Measurements from ENCODE around the gene BTN3A1. TPM values are rescaled to one million over a fixed set of nuclear protein-coding genes. Genes with fewer than 3 reads are reported as not detected.
"Not testable (repeated sequence)": the region's sequence is repeated elsewhere in the genome, so short reads cannot be mapped to it uniquely, and the experiment has no call there.

Gene BTN3A1
- total RNA-seq, 1 donor from 2014 or later, result 35.6 TPM

- DNase-seq (ENCODE audit: low spot score), result no peak
These were observed 12.2 kb downstream of the BTN3A1 start for GRCh38 chr6:26414281-26414680.

DNA sequence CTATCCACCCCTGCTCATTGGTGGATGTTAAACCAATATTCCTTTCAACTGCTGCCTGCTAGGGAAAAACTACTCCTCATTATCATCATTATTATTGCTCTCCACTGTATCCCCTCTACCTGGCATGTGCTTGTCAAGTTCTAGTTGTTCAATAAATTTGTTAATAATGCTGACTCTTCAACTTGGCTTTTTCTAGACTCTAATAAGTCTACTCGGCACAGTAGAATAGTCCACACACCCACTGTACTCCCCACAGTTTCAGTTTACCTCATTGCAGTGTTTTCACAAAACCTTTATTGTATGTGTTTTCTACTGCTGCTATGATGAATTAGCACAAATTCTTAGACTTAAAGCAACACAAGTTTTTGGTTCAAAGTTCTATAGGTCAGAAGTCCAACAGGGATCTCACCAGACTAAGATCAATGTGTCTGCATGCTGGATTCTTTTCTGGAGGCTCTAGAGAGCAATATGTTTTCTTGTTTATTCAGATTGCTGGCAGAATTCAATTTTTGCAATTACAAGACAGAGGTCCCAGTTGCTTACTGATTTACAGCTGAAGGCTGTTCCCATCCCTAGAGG lies 13.1 kb downstream of the BTN3A1 start:
- DNase-seq (ENCODE audit: low spot score), result no peak

DNA sequence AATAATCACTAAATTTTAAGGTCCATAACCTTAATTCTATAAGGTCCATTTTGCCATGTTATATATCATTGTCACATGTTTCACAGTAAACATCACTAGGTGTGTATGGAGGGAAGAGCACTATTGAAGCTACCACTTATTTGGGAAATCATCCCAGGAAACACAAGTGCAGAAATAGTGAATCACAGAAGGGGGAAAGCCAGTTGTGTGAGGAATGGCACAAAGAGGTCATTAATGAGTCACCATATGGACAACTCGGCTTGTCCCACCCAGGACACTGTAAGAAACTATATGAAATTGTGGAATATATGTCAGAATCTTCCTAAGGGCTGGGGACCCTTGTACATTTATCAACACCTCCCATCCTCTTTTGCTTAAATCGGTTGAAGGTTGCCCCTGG lies 13.7 kb downstream of the BTN3A1 start:
- DNase-seq (ENCODE audit: low spot score), result no peak

DNA sequence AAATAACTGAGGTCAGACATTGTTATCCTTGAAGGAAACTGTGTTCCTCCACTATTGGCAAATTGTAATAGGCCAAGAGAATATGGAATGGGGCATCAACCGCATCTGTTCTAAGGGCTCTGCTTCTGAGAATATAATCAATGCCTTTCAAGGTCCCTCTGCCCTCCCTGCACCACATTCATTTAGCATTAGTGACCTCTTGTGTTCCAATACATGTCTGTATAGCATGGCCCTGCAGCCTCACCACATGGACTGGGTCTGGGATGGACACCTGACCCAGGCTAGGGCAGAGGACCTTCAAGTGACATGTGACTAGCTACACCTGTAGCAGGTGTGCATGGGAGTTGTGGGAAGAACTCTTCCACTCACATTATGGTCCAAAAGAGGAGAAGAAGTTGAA lies 14.2 kb downstream of the BTN3A1 start:
- DNase-seq (ENCODE audit: low spot score), result no peak

DNA sequence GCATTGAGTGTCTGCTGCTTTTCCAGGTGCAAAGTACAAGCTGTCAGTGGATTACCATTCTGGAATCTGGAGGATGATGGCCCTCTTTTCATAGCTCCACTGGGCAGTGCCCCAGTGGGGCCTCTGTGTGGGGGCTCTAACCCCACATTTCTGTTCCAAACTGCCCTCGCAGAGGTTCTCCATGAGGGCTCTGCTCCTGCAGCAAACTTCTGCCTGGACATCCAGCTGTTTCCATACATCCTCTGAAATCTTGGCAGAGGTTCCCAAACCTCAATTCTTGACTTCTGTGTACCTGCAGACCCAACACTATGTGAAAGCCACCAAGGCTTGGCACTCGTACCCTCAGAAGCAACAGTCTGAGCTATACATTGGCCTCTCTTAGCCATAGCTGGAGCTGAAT lies 16.0 kb downstream of the BTN3A1 start:
- DNase-seq (ENCODE audit: low spot score), result not testable (repeated sequence)

DNA sequence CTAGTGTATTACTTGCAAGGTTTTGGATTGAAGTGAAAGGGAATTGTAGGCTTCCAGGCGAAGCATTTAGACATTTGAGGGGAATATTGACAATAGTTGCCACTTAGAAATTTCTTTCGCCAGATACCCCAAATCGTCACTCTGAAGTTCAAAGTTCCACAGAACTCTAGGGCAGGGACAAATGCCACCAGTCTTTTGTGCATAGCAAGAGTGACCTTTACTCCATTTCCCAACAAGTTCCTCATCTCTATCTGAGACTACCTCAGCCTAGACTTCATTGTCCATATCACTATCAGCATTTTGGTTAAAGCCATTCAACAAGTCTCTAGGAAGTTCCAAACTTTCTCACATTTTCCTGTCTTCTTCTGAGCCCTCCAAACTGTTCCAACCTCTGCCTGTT lies 16.7 kb downstream of the BTN3A1 start:
- not testable (repeated sequence) for DNase-seq (ENCODE audit: low spot score)

DNA sequence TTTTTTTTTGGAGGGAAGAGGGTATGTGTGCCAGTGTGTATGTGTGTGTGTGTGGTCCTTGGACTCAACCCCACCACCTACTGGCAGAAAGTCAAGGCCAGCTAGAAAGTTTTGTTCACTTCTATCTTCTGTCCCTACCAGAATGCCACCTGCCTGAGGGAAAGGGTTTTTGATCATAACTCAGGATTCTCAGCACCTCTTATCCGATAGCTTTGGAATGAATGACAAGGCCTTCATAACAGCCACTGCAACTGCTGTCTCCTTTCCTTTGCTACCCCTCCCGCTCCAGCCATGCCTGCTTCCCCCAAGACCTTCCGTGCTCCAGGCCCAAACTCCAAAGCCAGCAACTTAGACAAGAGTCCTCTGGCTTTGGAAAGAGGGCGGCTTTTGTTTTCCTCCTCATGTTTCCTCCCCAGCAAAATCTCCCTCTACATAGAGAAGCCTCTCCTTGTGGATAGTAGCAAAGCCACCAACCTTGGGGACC lies 18.7 kb downstream of the BTN3A1 start:
- peak; percentile 51 for DNase-seq (ENCODE audit: low spot score)

GRCh38 chr6:26421259-26422144 lies 19.4 kb downstream of the BTN3A1 start:
- DNase-seq (ENCODE audit: low spot score), result peak; percentile 97

DNA sequence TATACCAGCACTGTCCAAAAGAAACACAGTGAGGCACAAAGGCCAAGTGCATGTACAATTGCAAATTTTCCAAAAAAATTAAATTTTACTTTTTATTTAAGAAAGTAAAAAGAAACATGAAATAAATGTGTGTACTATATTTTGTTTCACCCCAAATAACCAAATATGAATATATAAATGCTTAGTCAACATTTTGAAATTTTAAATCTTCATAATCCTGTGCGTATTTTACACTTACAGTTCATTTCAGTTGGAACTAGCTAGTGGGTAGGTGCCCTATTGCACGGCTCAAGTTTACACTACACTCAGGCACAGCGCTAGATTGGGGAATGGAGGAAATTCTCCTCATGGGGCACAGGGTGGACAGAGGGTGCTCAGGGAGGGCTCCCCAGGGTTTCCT lies 20.3 kb downstream of the BTN3A1 start:
- no peak for DNase-seq (ENCODE audit: low spot score)

DNA sequence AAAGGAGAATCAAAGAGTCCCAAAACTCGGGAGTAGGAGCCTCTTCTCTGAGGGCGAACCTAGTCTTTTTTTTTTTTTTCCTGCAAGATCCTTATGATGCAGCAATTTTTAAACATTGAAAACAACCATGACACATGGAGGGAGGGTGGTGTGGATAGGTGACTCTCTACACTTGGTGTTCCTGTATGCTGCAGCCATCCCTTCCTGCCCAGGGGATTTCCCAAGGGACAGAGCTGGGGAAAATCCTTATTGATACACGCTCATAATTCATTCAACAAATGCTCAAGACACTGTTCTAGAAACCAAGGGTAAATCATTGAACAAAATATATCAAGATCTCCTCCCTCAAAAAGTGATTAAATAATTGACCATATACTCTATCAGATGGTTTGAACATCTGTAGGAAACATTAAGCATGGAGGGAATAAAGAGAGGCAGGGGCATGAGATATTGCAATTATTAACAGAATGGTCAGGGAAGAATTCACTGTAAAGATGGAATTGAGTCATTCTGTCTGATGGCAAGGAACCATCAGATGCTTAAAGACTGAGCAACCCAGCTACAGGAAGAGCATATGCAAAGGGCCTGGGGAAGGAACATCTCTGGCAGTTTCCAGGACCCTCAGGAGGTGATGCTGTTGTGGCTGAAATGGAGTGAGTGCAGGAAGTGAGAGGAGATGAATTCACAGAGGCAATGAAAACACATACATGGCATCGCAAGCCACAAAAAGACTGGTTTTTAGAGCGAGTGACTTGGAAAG lies 24.8 kb downstream of the BTN3A1 start:
- no peak for DNase-seq (ENCODE audit: low spot score)

DNA sequence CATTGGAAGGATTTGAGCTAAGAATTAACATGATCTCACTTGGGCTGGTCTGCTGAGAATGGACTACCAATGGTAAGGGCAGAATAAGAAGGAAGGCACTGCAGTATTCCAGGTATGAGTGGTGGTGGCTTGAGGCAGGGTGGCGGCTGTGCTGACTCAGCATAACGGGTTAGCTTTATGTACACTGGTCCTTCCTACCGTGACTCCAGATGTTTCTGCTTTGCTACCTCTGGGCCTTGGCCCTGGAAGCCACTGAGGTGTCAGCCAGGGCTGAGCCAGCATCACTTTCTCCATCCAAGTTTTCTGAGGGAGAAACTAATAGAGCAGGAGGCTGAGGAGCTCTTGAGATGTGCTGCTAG lies 25.4 kb downstream of the BTN3A1 start:
- DNase-seq (ENCODE audit: low spot score), result no peak

- DNase-seq (ENCODE audit: low spot score), result no peak
These were observed 26.1 kb downstream of the BTN3A1 start for GRCh38 chr6:26428206-26428605.

DNA sequence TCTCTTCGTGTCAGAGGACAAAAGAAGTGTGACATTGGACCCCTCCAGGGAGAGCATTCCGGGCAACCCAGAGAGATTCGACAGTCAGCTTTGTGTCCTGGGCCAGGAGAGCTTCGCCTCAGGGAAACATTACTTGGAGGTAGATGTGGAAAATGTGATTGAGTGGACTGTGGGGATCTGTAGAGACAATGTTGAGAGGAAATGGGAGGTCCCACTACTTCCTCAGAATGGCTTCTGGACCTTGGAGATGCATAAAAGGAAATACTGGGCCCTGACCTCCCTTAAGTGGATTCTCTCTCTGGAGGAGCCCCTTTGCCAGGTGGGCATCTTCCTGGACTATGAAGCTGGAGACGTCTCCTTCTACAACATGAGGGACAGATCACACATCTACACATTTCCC lies 28.7 kb downstream of the BTN3A1 start:
- DNase-seq (ENCODE audit: low spot score), result no peak

DNA sequence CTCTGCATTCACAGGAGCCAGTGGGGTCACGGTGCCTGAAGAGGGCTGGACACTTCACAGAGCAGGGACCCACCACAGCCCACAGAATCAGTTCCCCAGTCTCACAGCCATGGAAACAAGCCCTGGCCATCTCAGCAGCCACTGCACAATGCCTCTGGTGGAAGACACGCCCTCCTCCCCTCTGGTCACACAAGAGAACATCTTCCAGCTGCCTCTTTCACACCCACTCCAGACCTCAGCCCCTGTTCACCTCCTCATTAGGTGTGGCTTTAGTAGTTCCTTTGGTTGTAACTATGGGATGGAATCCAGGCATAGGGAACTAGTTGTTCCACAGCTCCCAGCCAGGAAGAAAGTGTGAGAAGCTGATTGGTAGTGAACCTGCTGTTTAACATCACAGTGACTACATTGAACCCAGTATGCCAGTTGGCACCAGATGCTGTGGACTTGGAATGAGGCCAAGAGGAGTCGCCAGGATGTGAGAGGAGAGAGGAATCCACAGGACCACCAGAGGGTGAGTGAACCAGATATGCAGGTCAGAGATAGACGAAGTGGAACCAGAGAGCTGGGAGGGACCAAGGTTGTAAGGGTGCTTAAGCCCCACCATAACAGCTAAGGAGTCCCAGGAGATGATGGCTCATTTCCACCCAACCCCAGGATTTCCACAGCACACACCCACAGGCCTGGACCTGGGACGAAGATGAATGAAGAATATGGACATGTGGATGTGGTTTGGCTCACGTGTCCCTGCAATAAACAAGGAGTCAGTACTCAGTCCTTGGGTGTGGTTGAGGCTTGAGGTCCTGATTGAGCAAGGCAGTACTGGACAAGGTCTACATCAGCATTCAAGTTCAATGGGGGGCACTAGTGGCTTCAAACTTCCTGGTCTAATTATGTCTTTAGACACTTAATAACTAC lies 29.4 kb downstream of the BTN3A1 start:
- DNase-seq (ENCODE audit: low spot score), result no peak

GRCh38 chr6:26432627-26433201 lies 30.6 kb downstream of the BTN3A1 start:
- DNase-seq (ENCODE audit: low spot score), result no peak

DNA sequence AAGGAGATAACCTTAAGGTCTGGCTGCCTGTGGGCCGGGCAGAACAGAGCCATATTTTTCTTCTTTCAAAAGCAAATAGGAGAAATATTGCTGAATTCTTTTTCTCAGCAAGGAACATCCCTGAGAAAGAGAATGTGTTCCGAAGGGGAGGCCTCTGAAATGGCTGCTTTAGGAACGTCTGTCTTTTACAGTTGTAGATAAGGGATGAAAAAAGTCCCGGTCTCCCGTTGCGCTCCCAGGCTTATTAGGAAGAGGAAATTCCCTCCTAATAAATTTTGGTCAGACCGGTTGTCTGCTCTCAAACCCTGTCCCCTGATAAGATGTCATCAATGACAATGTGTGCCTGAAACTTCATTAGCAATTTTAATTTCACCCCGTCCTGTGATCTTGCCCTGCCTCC lies 31.6 kb downstream of the BTN3A1 start:
- DNase-seq (ENCODE audit: low spot score), result not testable (repeated sequence)

DNA sequence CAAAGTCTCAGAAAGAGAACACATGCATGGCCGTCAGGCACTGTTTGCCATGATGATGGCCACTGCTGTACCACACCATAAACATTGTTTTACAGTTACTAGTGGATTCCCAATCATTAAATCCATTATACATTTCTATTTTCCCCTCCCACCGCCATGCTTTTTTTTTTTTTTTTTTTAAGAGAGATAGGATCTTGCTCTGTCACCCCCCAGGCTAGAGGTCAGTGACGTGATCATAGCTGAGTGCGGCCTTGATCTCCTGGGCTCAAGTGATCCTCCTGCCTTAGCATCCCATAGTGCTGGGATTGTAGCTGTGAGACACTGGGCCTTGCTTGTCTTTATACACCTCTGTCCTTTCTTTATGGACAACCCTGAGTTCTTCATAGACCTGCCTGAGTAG lies 33.9 kb downstream of the BTN3A1 start:
- DNase-seq (ENCODE audit: low spot score), result no peak

DNA sequence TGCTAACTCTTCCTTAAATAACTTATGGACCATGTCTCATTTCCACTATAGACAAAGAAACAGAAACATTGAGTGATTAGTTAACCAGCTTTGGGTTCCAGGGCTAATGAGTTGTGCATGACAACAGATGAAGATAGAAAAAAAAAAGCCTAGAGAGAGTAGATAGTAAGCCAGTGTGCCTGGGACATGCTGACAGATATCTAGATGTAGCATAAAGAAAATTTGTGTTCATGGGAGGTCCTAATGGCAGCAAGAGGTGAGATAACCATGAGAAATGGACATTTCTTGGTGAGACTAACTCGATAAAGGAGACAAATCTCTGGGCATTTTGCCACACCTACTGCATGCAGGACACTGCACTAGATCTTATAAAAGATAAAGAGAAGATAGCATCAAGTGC lies 35.5 kb downstream of the BTN3A1 start:
- no peak for DNase-seq (ENCODE audit: low spot score)

GRCh38 chr6:26438000-26438399 lies 35.9 kb downstream of the BTN3A1 start:
- DNase-seq (ENCODE audit: low spot score), result no peak

DNA sequence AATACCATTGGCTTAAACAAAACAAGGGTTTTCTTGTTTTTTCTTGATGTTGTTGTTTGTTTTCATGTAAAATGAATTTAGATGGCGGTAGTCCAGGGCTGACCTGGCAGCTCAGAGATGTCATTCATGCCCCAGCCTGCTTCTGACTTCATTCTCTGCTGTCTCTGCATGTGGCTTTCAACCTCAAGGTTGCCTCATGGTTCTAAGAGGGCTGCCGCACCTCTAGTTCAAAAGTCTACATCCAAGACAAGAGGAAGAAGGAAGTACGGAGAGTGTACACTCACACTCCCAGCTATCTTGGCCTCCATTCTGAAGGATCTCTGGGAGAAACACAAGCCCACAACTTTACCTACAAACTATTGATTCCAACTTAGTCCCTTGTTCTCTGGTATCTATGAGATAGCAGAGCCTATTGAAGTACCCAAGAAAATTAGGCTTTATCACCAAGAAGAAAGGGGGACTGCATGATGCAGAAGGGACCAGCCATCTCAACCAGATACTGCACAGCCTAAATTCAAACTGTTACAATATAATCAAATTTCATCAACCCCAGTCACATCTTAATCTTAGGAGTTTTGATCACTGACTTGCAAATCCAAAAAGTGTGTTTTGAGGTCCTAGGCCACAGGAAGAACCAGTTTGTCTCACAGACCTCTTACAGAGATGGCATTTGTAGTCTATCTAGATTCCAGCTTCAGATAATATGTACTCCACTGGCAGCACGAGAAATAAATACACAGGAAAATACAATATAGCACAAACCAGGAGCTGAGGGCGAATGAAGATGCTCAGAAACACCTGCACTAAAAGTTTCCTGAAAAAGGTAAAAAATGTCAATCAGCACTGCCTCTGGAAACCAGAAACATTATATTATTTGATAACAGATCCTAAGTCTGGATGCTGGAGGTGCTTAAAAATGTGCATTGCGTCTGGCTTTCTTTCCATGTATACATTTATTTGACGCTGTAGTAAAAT lies 37.4 kb downstream of the BTN3A1 start:
- peak; percentile 5 for DNase-seq (ENCODE audit: low spot score)

Measured in umbilical cord (tissue), 2 donors.